GM12873 (cell line): ENCODE measurements around the gene RAB30.

Experiments
- TF ChIP-seq, protein P1 (sequence below): IDR thresholded peaks from 2 replicates; pipeline ENCODE4 v1.5.1; 2012; ENCODE audit warnings: low read depth, mild to moderate bottlenecking, moderate library complexity, low read length, control low read depth; ENCODE audit not compliant: insufficient read depth; ENCODE audit errors: missing control alignments

RAB30 gene

DNA sequence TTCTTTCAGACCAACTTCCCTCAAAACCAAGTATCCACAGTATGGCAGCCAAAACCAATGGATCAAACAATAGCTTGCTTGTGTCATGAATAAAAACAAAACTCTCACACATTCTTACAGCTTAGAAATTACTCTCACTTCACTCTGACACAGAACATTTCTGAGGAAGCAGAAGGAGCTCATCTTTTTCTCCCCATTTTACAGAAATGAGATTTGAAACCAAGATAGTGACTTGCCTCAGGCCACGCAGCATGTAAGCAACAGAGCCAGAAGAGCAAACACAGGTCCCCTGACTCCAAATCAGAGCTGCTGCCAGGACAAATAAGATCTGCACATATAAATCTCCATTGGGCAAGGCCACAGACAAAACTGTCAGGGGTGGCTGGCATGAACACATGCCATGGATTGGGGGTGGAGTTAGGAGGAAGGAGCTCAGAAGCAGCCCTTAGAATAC, 64.8 kb downstream of the RAB30 start:
- TF ChIP-seq, protein P1, sequence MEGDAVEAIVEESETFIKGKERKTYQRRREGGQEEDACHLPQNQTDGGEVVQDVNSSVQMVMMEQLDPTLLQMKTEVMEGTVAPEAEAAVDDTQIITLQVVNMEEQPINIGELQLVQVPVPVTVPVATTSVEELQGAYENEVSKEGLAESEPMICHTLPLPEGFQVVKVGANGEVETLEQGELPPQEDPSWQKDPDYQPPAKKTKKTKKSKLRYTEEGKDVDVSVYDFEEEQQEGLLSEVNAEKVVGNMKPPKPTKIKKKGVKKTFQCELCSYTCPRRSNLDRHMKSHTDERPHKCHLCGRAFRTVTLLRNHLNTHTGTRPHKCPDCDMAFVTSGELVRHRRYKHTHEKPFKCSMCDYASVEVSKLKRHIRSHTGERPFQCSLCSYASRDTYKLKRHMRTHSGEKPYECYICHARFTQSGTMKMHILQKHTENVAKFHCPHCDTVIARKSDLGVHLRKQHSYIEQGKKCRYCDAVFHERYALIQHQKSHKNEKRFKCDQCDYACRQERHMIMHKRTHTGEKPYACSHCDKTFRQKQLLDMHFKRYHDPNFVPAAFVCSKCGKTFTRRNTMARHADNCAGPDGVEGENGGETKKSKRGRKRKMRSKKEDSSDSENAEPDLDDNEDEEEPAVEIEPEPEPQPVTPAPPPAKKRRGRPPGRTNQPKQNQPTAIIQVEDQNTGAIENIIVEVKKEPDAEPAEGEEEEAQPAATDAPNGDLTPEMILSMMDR = no peak

DNA sequence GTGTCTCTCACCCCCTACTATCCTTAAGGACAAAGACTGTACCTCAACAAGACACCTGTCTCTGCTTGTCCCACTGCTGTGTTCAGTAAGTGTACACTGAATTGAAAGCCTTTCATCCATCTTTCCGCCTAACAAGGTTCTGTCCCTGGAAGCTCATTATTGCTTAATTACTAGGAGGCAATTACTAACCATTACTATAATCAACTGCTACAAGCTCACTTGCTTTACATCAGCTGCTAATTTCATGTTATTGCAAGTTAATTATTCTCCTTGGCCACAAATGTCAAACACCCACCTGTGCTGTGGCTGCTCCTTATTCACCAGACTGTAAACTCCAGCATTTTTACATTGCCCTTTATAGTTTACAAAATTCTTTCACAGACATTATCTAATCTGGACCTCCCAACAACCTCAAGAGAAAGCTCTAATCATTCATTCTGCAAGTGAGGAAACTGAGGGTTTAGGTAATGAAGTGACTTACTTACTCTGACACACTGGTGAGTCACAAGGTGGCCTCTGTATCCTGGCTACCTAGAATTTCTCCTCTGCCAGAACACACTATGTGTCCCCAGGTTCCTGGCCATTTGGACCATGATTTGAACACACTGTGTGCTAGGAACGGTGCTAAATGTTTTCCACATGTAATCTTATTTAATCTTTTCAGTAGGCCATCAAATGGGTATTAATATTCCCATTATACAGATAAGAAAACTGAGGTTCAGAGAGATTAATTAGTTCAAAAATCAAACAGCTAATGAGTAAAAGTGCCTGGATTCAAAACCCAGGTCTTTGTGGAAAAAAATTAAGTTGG, 66.7 kb downstream of the RAB30 start:
- TF ChIP-seq, protein P1 = no peak

DNA sequence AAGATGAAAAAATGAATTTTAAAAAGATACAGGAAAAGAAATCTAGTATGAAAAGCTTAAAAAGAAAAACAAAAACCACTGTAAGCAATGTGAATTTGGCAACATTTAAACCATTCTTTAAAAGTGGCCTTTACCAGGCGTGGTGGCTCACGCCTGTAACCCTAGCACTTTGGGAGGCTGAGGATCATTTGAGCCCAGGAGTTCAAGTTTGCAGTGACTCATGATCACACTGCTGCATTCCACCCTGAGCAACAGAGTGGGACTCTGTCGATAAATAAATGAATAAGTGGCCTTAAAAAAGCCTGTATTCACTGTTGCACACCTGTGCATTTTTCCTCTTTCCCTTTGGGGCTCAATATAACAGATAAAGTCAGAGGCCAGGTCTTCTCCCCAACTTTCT, 69.2 kb downstream of the RAB30 start:
- TF ChIP-seq, protein P1 = no peak

DNA sequence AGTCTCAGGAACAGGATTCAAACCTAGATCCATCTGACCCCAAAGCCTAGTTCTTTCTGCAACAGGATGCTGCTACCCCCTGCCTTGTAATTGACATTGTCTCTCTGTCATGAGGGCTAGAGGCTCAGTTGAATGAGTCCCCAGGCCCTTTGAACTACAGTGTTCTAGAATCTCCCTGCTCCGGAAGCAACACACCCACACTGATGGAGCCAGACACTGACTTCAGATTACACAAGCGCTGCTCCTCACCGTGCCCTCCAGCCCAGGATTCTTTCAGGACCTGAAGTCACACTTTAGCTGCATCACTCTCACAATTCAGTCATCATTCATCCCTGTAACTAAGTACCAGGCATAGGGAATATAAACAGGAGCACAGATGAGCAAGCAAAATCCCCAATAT, 69.6 kb downstream of the RAB30 start:
- TF ChIP-seq, protein P1 = no peak

DNA sequence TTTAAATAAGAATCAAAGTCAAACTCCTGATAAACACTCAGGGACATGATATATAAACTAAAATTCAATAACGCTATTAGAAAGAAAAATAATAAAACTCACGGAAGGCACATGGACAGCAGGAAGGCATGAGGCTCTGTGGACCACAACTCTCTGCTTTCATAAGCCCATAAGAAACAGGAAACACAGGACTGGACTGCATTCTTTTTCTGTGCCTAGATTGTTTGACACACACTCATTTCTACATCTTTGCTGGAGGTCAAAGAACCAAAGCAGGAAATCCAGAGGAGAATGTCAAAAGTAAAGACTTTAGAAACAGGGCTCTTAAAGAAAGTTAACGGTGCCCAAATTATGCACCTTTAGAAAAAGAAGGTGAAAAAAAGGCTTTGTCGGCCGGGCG, 71.3 kb downstream of the RAB30 start:
- TF ChIP-seq, protein P1 = no peak

DNA sequence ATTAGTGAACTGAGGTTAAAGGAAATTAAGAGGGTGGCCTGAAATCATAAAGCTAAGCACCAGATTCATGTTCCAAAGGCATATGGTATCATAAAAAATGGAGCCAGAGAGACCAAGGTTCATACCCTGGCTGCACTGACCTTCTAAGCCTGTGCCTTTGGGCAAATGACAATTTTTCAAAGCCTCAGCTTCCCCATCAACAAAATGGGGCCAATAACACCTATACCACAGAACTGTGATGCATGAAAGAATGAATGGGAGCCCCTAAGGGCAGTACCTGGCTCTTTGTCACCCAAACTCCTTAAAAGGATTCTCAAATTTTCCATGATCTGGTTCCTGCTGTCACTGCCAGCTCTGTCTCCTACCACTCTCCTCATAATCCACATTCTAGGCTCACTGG, 72.5 kb downstream of the RAB30 start:
- TF ChIP-seq, protein P1 = no peak

DNA sequence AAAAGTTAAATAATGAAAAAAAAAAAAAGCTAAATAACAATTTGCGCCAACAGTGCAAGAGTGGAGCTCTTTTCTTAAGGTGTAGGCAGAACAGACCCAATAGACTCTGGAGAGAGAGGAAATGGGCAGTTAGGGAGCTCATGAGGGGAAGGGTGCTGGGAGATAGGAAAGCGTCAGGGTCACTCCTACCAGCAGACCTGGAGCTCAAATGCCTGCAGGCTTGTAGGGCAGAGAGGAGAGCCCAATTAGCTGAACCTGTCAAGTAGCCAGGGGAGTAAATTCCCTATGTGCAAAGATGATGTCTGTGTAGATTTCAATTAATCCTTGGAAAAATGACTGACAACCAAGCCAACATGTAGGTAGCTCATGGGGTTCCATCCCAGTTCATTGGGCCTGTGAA, 73.0 kb downstream of the RAB30 start:
- TF ChIP-seq, protein P1 = no peak
